SU-DHL-6 (cell line): ENCODE measurements around the gene OR6C2.
"Not testable (repeated sequence)": the region's sequence is repeated elsewhere in the genome, so short reads cannot be mapped to it uniquely, and the experiment has no call there.

ENCODE experiments used
- H2AFZ ChIP-seq: fragments of 200-600 bp; sonication (generic); 2 replicates; pipeline ENCODE4 v1.6.1; 2014; ENCODE audit warnings: low read depth, mild to moderate bottlenecking, moderate library complexity, mixed read lengths, antibody characterized with exemption, low read length; ENCODE audit not compliant: severe bottlenecking
- H3F3A ChIP-seq: fragments of 200-600 bp; shearing (Covaris generic); 2 replicates; pipeline ENCODE4 v1.6.0; 2016; ENCODE audit warnings: antibody characterized with exemption, mild to moderate bottlenecking; ENCODE audit not compliant: insufficient read depth
- H3K27ac ChIP-seq: fragments of 200-600 bp; sonication (generic); 2 replicates; pipeline ENCODE4 v1.5.1; 2016; ENCODE audit warnings: low read depth, mild to moderate bottlenecking, low read length, moderate library complexity, mixed read lengths
- H3K27me3 ChIP-seq: fragments of 200-600 bp; sonication (generic), shearing (Covaris generic); 2 replicates; pipeline ENCODE4 v1.6.0; 2014; ENCODE audit warnings: mild to moderate bottlenecking, low read length
- H3K36me3 ChIP-seq: fragments of 200-600 bp; sonication (generic); 2 replicates; pipeline ENCODE4 v1.6.1; 2014; ENCODE audit warnings: mild to moderate bottlenecking, low read length, mixed read lengths
- H3K4me2 ChIP-seq: fragments of 300-600, 200-600 bp; shearing (Covaris generic), sonication (generic); 2 replicates; pipeline ENCODE4 v1.6.0; 2014; ENCODE audit warnings: low read length, low read depth, mild to moderate bottlenecking; ENCODE audit not compliant: poor library complexity, severe bottlenecking
- H3K4me3 ChIP-seq: fragments of 200-600 bp; sonication (generic); 2 replicates; pipeline ENCODE4 v1.5.1; 2014; ENCODE audit warnings: antibody characterized with exemption, low read length, mild to moderate bottlenecking, mixed read lengths; ENCODE audit not compliant: insufficient read depth, poor library complexity, severe bottlenecking
- H3K79me2 ChIP-seq: fragments of 200-600 bp; sonication (generic); 2 replicates; pipeline ENCODE4 v1.6.1; 2014; ENCODE audit warnings: mild to moderate bottlenecking, low read length, moderate library complexity; ENCODE audit not compliant: insufficient read depth
- H3K9ac ChIP-seq: fragments of 200-600 bp; sonication (generic); 2 replicates; pipeline ENCODE4 v1.7.0; 2014; ENCODE audit warnings: mild to moderate bottlenecking, low read length
- H3K9me2 ChIP-seq: fragments of 200-600 bp; sonication (generic); replicated peaks from 2 replicates; pipeline ENCODE4 v1.6.1; 2014; ENCODE audit warnings: low read length; ENCODE audit not compliant: insufficient read depth
- H3K9me3 ChIP-seq: fragments of 200-600 bp; sonication (generic); 2 replicates; pipeline ENCODE4 v1.6.1; 2014; ENCODE audit warnings: low read length, mixed read lengths; ENCODE audit not compliant: insufficient read depth
- H4K20me1 ChIP-seq: fragments of 200-600 bp; sonication (generic); 2 replicates; pipeline ENCODE4 v1.6.1; 2014; ENCODE audit warnings: low read depth, mild to moderate bottlenecking, antibody characterized with exemption, low read length, moderate library complexity, mixed read lengths
- CTCF ChIP-seq: fragments of 200-600 bp; sonication (generic); IDR thresholded peaks from one replicate; pipeline ENCODE4 v1.5.1; 2017; ENCODE audit warnings: antibody characterized with exemption, mild to moderate bottlenecking, low read length, moderate library complexity; ENCODE audit not compliant: insufficient read depth, poor library complexity, severe bottlenecking
- EZH2phosphoT487 ChIP-seq: fragments of 200-600 bp; sonication (generic), shearing (Covaris generic); conservative IDR thresholded peaks from 2 replicates; pipeline ENCODE4 v1.6.1; 2018; ENCODE audit warnings: mild to moderate bottlenecking, antibody characterized with exemption, low read length, moderate library complexity, mixed read lengths

The OR6C2 gene

GRCh38 chr12:55445357-55445756 lies 1.5 kb downstream of the OR6C2 start:
- Histone ChIP-seq H3K27ac (no peak overlapping the region), H4K20me1 (no peaks in the 10 kb centered on the region), H3K9me3 (no peaks in the 10 kb centered on the region), H3K9ac (no peak overlapping the region), H3K4me2 (no peak overlapping the region), H3K4me3 (no peak overlapping the region), H2AFZ (no peak overlapping the region), H3K27me3 (no peaks in the 10 kb centered on the region), H3K79me2 (no peaks in the 10 kb centered on the region), H3K9me2 (no peaks in the 10 kb centered on the region), H3F3A (no peaks in the 10 kb centered on the region), H3K36me3 (no peaks in the 10 kb centered on the region)
- TF ChIP-seq CTCF (no peak), EZH2phosphoT487 (no peak)

GRCh38 chr12:55446326-55446725 lies 2.5 kb downstream of the OR6C2 start:
- Histone ChIP-seq H3K36me3 (no peaks in the 10 kb centered on the region), H3K9me3 (no peaks in the 10 kb centered on the region), H3K4me3 (no peak overlapping the region), H3K27ac (no peak overlapping the region), H3K9me2 (no peaks in the 10 kb centered on the region), H3F3A (no peaks in the 10 kb centered on the region), H4K20me1 (no peaks in the 10 kb centered on the region), H3K27me3 (no peaks in the 10 kb centered on the region), H3K4me2 (no peak overlapping the region), H3K9ac (no peak overlapping the region), H2AFZ (no peak overlapping the region), H3K79me2 (no peaks in the 10 kb centered on the region)
- no peak for TF ChIP-seq CTCF
- TF ChIP-seq EZH2phosphoT487: no peak

- H3K9me2 ChIP-seq: no peaks in the 10 kb centered on the region
- H3K9me3 ChIP-seq: no peaks in the 10 kb centered on the region
- H3K9ac ChIP-seq: no peak overlapping the region
- no peaks in the 10 kb centered on the region for H3K27me3 ChIP-seq
- H3K4me3 ChIP-seq: no peak overlapping the region
- H2AFZ ChIP-seq: no peak overlapping the region
- H3K27ac ChIP-seq: no peak overlapping the region
- no peaks in the 10 kb centered on the region for H3K79me2 ChIP-seq
- H4K20me1 ChIP-seq: no peaks in the 10 kb centered on the region
- H3F3A ChIP-seq: no peaks in the 10 kb centered on the region
- TF ChIP-seq CTCF (no peak), EZH2phosphoT487 (no peak)
- no peak overlapping the region for H3K4me2 ChIP-seq
- no peaks in the 10 kb centered on the region for H3K36me3 ChIP-seq
Observed at GRCh38 chr12:55448825-55449224, 4.9 kb downstream of the OR6C2 start.

- H3K79me2 ChIP-seq, H3K4me2 ChIP-seq, H3K4me3 ChIP-seq, H3K27me3 ChIP-seq, H3K36me3 ChIP-seq, H3K9me2 ChIP-seq, H3K9me3 ChIP-seq, H2AFZ ChIP-seq, H4K20me1 ChIP-seq, H3K9ac ChIP-seq, H3F3A ChIP-seq, H3K27ac ChIP-seq: not testable (repeated sequence)
Observed at GRCh38 chr12:55464926-55465325, 21.1 kb downstream of the OR6C2 start.
